Hepatocyte (in vitro differentiated cells): Measurements from ENCODE around the gene HRH1. TPM values are rescaled to one million over a fixed set of nuclear protein-coding genes. Genes with fewer than 3 reads are reported as not detected.

Experiments used
- DNase-seq: peaks from one replicate; pipeline ENCODE4 v3.0.0-alpha.2; 2016; ENCODE audit warnings: low spot score
- H2AFZ ChIP-seq: fragments of 200-600 bp; sonication (generic); 2 replicates; pipeline ENCODE4 v1.6.0; 2016; ENCODE audit warnings: antibody characterized with exemption, mild to moderate bottlenecking
- H3K27ac ChIP-seq: fragments of 200-600 bp; sonication (generic); 2 replicates; pipeline ENCODE4 v1.5.1; 2016; ENCODE audit warnings: mild to moderate bottlenecking
- H3K27me3 ChIP-seq: fragments of 200-600 bp; sonication (generic); 2 replicates; pipeline ENCODE4 v1.6.1; 2016
- H3K36me3 ChIP-seq: fragments of 200-600 bp; sonication (generic); replicated peaks from 2 replicates; pipeline ENCODE4 v1.5.1; 2016; ENCODE audit warnings: low read depth; ENCODE audit not compliant: insufficient read depth
- H3K4me1 ChIP-seq: fragments of 200-600 bp; sonication (generic); 2 replicates; pipeline ENCODE4 v1.5.1; 2016; ENCODE audit warnings: mild to moderate bottlenecking, moderate library complexity; ENCODE audit not compliant: insufficient read depth
- H3K4me2 ChIP-seq: fragments of 200-600 bp; sonication (generic); 2 replicates; pipeline ENCODE4 v1.6.0; 2016
- H3K4me3 ChIP-seq: fragments of 200-600 bp; sonication (generic); 2 replicates; pipeline ENCODE4 v1.5.1; 2016; ENCODE audit warnings: mild to moderate bottlenecking
- H3K79me2 ChIP-seq: fragments of 200-600 bp; sonication (generic); 2 replicates; pipeline ENCODE4 v1.6.0; 2017; ENCODE audit warnings: mild to moderate bottlenecking
- H3K9me2 ChIP-seq: fragments of 200-600 bp; sonication (generic); replicated peaks from 2 replicates; pipeline ENCODE4 v1.6.0; 2017; ENCODE audit warnings: mild to moderate bottlenecking; ENCODE audit not compliant: insufficient read depth
- H3K9me3 ChIP-seq: fragments of 200-600 bp; sonication (generic); 2 replicates; pipeline ENCODE4 v1.5.1; 2016; ENCODE audit warnings: low read depth, mild to moderate bottlenecking
- H4K20me1 ChIP-seq: fragments of 200-600 bp; sonication (generic); 2 replicates; pipeline ENCODE4 v1.6.0; 2016; ENCODE audit warnings: mild to moderate bottlenecking; ENCODE audit not compliant: insufficient read depth, poor library complexity, severe bottlenecking
- CTCF ChIP-seq: fragments of 200-600 bp; sonication (generic); IDR thresholded peaks from 2 replicates; pipeline ENCODE4 v1.5.1; 2016; ENCODE audit warnings: antibody characterized with exemption, mild to moderate bottlenecking; ENCODE audit not compliant: poor library complexity
- EZH2 ChIP-seq: fragments of 200-600 bp; sonication (generic); IDR thresholded peaks from 2 replicates; pipeline ENCODE4 v1.6.1; 2016; ENCODE audit warnings: antibody characterized with exemption, mild to moderate bottlenecking, borderline replicate concordance
- EZH2phosphoT487 ChIP-seq: fragments of 200-600 bp; sonication (generic); IDR thresholded peaks from one replicate; pipeline ENCODE4 v1.6.1; 2018; ENCODE audit warnings: antibody characterized with exemption, mild to moderate bottlenecking, low read depth, moderate library complexity; ENCODE audit not compliant: unreplicated experiment, severe bottlenecking
- WGBS: methylation state at CpG from one replicate; pipeline ENCODE4 v1.1.6; 2016; ENCODE audit warnings: low lambda C conversion rate; ENCODE audit errors: missing lambda C conversion rate; 5-methylcytosine and 5-hydroxymethylcytosine counted together
- polyA plus RNA-seq: library from polyadenylated mRNA; unstranded; fragments of >200 nt; fragmentation: Nextera tagmentation; extraction: Ambion mirVana; gene quantifications from 2 replicates; pipeline ENCODE4 v1.2.1, GENCODE V29; 2016
- total RNA-seq: library from RNA; depleted of rRNA; stranded (reverse); fragments of >200 nt; gene quantifications from 2 replicates; pipeline ENCODE4 v1.2.3, GENCODE V29; 2014

HRH1 gene
- total and polyA plus RNA-seq, 2 experiments from 2014 or later: 3.3 to 5.1 TPM

- Histone ChIP-seq H3K79me2 (no peaks in the 10 kb centered on the region), H3K36me3 (no peaks in the 10 kb centered on the region), H3K9me3 (no peaks in the 10 kb centered on the region), H3K27me3 (no peaks in the 10 kb centered on the region), H2AFZ (no peak overlapping the region), H3K4me1 (peaks cover 9% of the 10 kb centered on the region), H3K4me2 (no peak overlapping the region), H3K27ac (no peak overlapping the region), H3K9me2 (no peaks in the 10 kb centered on the region), H3K4me3 (no peak overlapping the region), H4K20me1 (no peaks in the 10 kb centered on the region)
- TF ChIP-seq CTCF: no peak
- TF ChIP-seq EZH2phosphoT487: no peak
- TF ChIP-seq EZH2: no peak
- DNase-seq: no peak
- 93% methylated on average over 3 of the region's 3 CpGs for WGBS
Observed at GRCh38 chr3:11185144-11185543, 30.9 kb downstream of the HRH1 start.

GRCh38 chr3:11185564-11186317, 31.4 kb downstream of the HRH1 start:
- no peaks in the 10 kb centered on the region for H3K9me3 ChIP-seq
- no peaks in the 10 kb centered on the region for H3K36me3 ChIP-seq
- TF ChIP-seq EZH2phosphoT487: no peak
- TF ChIP-seq CTCF: no peak
- TF ChIP-seq EZH2: no peak
- peak overlapping the region; percentile 16 for H3K4me2 ChIP-seq
- 61% methylated on average over 13 of the region's 13 CpGs for WGBS
- no peak overlapping the region for H2AFZ ChIP-seq
- peak; percentile 64 for DNase-seq
- no peaks in the 10 kb centered on the region for H4K20me1 ChIP-seq
- H3K4me3 ChIP-seq: no peak overlapping the region
- H3K79me2 ChIP-seq: no peaks in the 10 kb centered on the region
- H3K27me3 ChIP-seq: no peaks in the 10 kb centered on the region
- H3K27ac ChIP-seq: peak overlapping the region; percentile 51
- H3K9me2 ChIP-seq: no peaks in the 10 kb centered on the region
- H3K4me1 ChIP-seq: peaks cover 9% of the 10 kb centered on the region

GRCh38 chr3:11186318-11186692, 32.0 kb downstream of the HRH1 start:
- Histone ChIP-seq H3K27me3 (no peaks in the 10 kb centered on the region), H2AFZ (no peak overlapping the region), H3K27ac (peak overlapping the region; percentile 51), H3K9me2 (no peaks in the 10 kb centered on the region), H3K4me1 (peaks cover 9% of the 10 kb centered on the region), H3K36me3 (no peaks in the 10 kb centered on the region), H4K20me1 (no peaks in the 10 kb centered on the region), H3K4me2 (peak overlapping the region; percentile 16), H3K9me3 (no peaks in the 10 kb centered on the region), H3K4me3 (no peak overlapping the region), H3K79me2 (no peaks in the 10 kb centered on the region)
- 92% methylated on average over 1 of the region's 1 CpG for WGBS
- DNase-seq: no peak
- TF ChIP-seq CTCF (no peak), EZH2phosphoT487 (no peak), EZH2 (no peak)
